K562 (cell line): ENCODE measurements around the gene MS4A18. TPM values are rescaled to one million over a fixed set of nuclear protein-coding genes. Genes with fewer than 3 reads are reported as not detected.

Source experiments
- ATAC-seq: fragments of 200-7000 bp; cut with Tn5 transposase; 3 replicates; pipeline ENCODE4 v1.9.1; 2020; ENCODE audit warnings: moderate library complexity
- BruUV-seq: library from RNA; stranded (reverse); fragments of 400-500 nt; replicated peaks from 2 replicates; lab custom pipeline; 2021; lab: Mats Ljungman, UMichigan
- CTCF ChIA-PET: fragments of 300-600 bp; formaldehyde crosslinking; extraction: SDS; loops from one replicate; lab custom pipeline; 2021; ENCODE audit warnings: low intra/inter-chr PET ratio; lab: Yijun Ruan, JAX
- POLR2A ChIA-PET: fragments of 300-600, 350-650 bp; sonication (Branson Sonifier 250); formaldehyde crosslinking; extraction: SDS; loops from one replicate; lab custom pipeline; 2021; ENCODE audit warnings: antibody characterized with exemption, inconsistent platforms; lab: Yijun Ruan, JAX
- DNase-seq, 4 experiments: peaks; one replicate each; pipeline versions ENCODE4 v3.0.0 to v3.0.0-alpha.2; 2011 to 2018; ENCODE audit warnings: low spot score in 3 of 4, mixed read lengths in 3 of 4; ENCODE audit errors: extremely low read depth in 1 of 4
- FAIRE-seq: peaks from 2 replicates; lab custom pipeline; 2011; peaks lifted over from hg19 to GRCh38; lab: Jason Lieb, UNC
- H2AFZ ChIP-seq: 2 replicates; pipeline ENCODE4 v1.6.0; 2011; ENCODE audit warnings: low read depth, low read length, control low read depth, inconsistent platforms
- H3K27ac ChIP-seq: fragments of 200-600 bp; 3 replicates; pipeline ENCODE4 v1.8.0; 2011; ENCODE audit warnings: low read depth, mild to moderate bottlenecking, control low read depth, inconsistent platforms, low read length, moderate library complexity, mixed read lengths; ENCODE audit errors: extremely low read depth
- H3K27me3 ChIP-seq, 2 experiments: fragments of 300-600 bp in 1 of 2; 2 replicates in 1 of 2; 3 replicates in 1 of 2; pipeline versions ENCODE4 v1.6.0 to v1.8.0; 2011; ENCODE audit warnings: inconsistent platforms in 2 of 2, low read length in 2 of 2, mild to moderate bottlenecking in 1 of 2, mixed read lengths in 1 of 2, moderate library complexity in 1 of 2; ENCODE audit not compliant: control insufficient read depth in 2 of 2, insufficient read depth in 2 of 2
- H3K36me3 ChIP-seq: fragments of 300-600 bp; 3 replicates; pipeline ENCODE4 v1.8.0; 2011; ENCODE audit warnings: mild to moderate bottlenecking, low read length, inconsistent platforms; ENCODE audit not compliant: control insufficient read depth, insufficient read depth
- H3K4me1 ChIP-seq, 2 experiments: fragments of 200-600 bp in 1 of 2; replicated peaks in 1 of 2; 2 replicates in 1 of 2; 3 replicates in 1 of 2; pipeline versions ENCODE4 v1.5.1 to v1.8.0; 2011; ENCODE audit warnings: inconsistent platforms in 2 of 2, low read length in 2 of 2, mild to moderate bottlenecking in 1 of 2, mixed read lengths in 1 of 2, moderate library complexity in 1 of 2; ENCODE audit not compliant: control insufficient read depth in 2 of 2, insufficient read depth in 2 of 2
- H3K4me2 ChIP-seq: 2 replicates; pipeline ENCODE4 v1.6.1; 2011; ENCODE audit warnings: low read length, control low read depth, inconsistent platforms, mixed read lengths; ENCODE audit not compliant: insufficient read depth
- H3K4me3 ChIP-seq: fragments of 200-600 bp; sonication (generic), shearing (Covaris generic); 2 replicates; pipeline ENCODE4 v1.5.1; 2016; ENCODE audit warnings: control low read depth, inconsistent platforms
- H3K79me2 ChIP-seq: fragments of 200-600 bp; 3 replicates; pipeline ENCODE4 v1.8.0; 2011; ENCODE audit warnings: low read length, inconsistent platforms; ENCODE audit not compliant: control insufficient read depth, insufficient read depth
- H3K9ac ChIP-seq, 2 experiments: 2 replicates each; pipeline versions ENCODE4 v1.6.0 to v1.6.1; 2011; ENCODE audit warnings: low read depth in 2 of 2, low read length in 2 of 2, control low read depth in 1 of 2, inconsistent platforms in 1 of 2, mild to moderate bottlenecking in 1 of 2, mixed read lengths in 1 of 2; ENCODE audit not compliant: insufficient read depth in 1 of 2
- H3K9me1 ChIP-seq: one replicate; pipeline ENCODE4 v1.6.0; 2011; ENCODE audit warnings: inconsistent platforms, mild to moderate bottlenecking, low read length, moderate library complexity; ENCODE audit not compliant: control insufficient read depth, insufficient read depth
- H3K9me3 ChIP-seq: replicated peaks from 2 replicates; pipeline ENCODE4 v1.5.1; 2011; ENCODE audit warnings: low read depth, low read length, inconsistent platforms; ENCODE audit not compliant: control insufficient read depth, insufficient read depth
- H4K20me1 ChIP-seq: replicated peaks from 2 replicates; pipeline ENCODE4 v1.6.1; 2011; ENCODE audit warnings: low read length, inconsistent platforms, mixed read lengths; ENCODE audit not compliant: control insufficient read depth, insufficient read depth
- GTF3C2 ChIP-seq: IDR thresholded peaks from 3 replicates; pipeline ENCODE4 v1.6.1; 2011; ENCODE audit warnings: borderline replicate concordance, mild to moderate bottlenecking, moderate library complexity; ENCODE audit not compliant: insufficient read length; ENCODE audit errors: extremely low read depth
- MBD2 ChIP-seq: sonication (generic); IDR thresholded peaks from 2 replicates; pipeline ENCODE4 v1.6.1; 2016; ENCODE audit warnings: low read depth, borderline replicate concordance
- NELFE ChIP-seq: IDR thresholded peaks from 2 replicates; pipeline ENCODE4 v1.6.1; 2011; ENCODE audit warnings: mild to moderate bottlenecking; ENCODE audit not compliant: insufficient read depth, insufficient read length
- PTRF ChIP-seq: fragments of 450-650 bp; IDR thresholded peaks from 2 replicates; pipeline ENCODE4 v1.6.1; 2016; ENCODE audit warnings: mild to moderate bottlenecking, missing genetic modification characterization, missing compliant biosample characterization
- SNIP1 ChIP-seq: fragments of 450-650 bp; IDR thresholded peaks from 2 replicates; pipeline ENCODE4 v1.7.1; 2017; ENCODE audit warnings: low read depth, mild to moderate bottlenecking
- WGBS: fragments of 100-300 bp; shearing (Covaris generic); methylation state at CpG from one replicate; pipeline ENCODE4 v1.1.6; 2016; ENCODE audit warnings: low coverage, mixed read lengths; ENCODE audit not compliant: insufficient coverage; ENCODE audit errors: missing lambda C conversion rate; 5-methylcytosine and 5-hydroxymethylcytosine counted together
- in situ Hi-C: fragments of 300-500 bp; cut with MboI; formaldehyde crosslinking; loops from 4 replicates; pipeline ENCODE4 v1.15.0; 2018; ENCODE audit warnings: inconsistent platforms, mixed read lengths
- intact Hi-C: fragments of 100-400 bp; cut with micrococcal nuclease; formaldehyde crosslinking; loops from 2 replicates; pipeline ENCODE4 v1.14.2; 2022
- polyA plus RNA-seq, 8 experiments: library from polyadenylated mRNA; depleted of rRNA in 4 of 8; stranded (reverse) in 5 of 8; unstranded in 3 of 8; fragments of >200 nt; fragmentation: Nextera tagmentation in 2 of 8; fragmentation: Illumina TruSeq in 1 of 8; extraction: Ambion mirVana in 2 of 8; extraction: Trizol in 1 of 8; gene quantifications; 2 replicates each; pipeline versions ENCODE4 v1.2.1 to v1.2.3, GENCODE V29; 2011 to 2014; ENCODE audit warnings: inconsistent platforms in 1 of 8, missing spikeins in 1 of 8
- total RNA-seq, 7 experiments: library from RNA; depleted of rRNA in 6 of 7; stranded (reverse); fragments of >200 nt in 6 of 7; fragmentation: Illumina TruSeq in 2 of 7; extraction: Trizol in 2 of 7; gene quantifications; 2 replicates each; pipeline versions ENCODE4 v1.2.1 to v1.2.3, GENCODE V29; 2011 to 2021; ENCODE audit warnings: low replicate concordance in 1 of 7

The MS4A18 gene
- total and polyA plus RNA-seq, 9 of the 15 experiments (the other 6 are each of a cell fraction or from before 2014, with no cell fraction given): not detected

DNA sequence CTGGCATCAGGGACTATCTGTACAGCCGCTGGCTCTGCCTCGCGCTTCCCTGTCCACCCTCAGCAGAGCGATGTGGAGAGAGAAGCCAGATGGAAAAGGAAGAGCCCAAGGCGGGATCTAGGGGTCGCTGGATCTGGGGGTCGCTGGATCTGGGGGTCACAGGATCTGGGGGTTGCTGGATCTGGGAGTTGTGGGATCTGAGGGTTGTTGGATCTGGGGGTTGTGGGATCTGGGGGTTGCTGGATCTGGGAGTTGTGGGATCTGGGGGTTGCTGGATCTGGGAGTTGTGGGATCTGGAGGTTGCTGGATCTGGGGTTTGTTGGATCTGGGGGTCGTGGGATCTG lies 58.6 kb downstream of the MS4A18 start:
- DNase-seq (no peak), FAIRE-seq (no peak), ATAC-seq (no peak)
- no peaks in the 10 kb centered on the region for H3K9me1 ChIP-seq
- no peak overlapping the region for H2AFZ ChIP-seq
- no peak overlapping the region for H3K27ac ChIP-seq
- H4K20me1 ChIP-seq: no peaks in the 10 kb centered on the region
- no peaks in the 10 kb centered on the region for H3K79me2 ChIP-seq
- in situ Hi-C loops (no loop called here), intact Hi-C loops (no loop called here)
- no peak overlapping the region for H3K9ac ChIP-seq
- ChIA-PET CTCF (interaction anchor here (0.7 kb wide), 1 partner anchor 309 kb away, joined by 4 read pairs; no protein-coding TSS in a partner anchor), POLR2A (interaction anchor here (1.3 kb wide), 1 partner anchor 11 kb away, joined by 4 read pairs; no protein-coding TSS in a partner anchor)
- H3K4me2 ChIP-seq: no peak overlapping the region
- peaks cover 0 to 14% of the 10 kb centered on the region in 2 experiments; a peak in 2 of 5 replicates for H3K27me3 ChIP-seq
- WGBS: 17% methylated on average over 7 of the region's 8 CpGs
- H3K4me1 ChIP-seq: peaks cover 2% of the 10 kb centered on the region in 2 experiments; a peak in 2 of 5 replicates
- H3K9me3 ChIP-seq: no peaks in the 10 kb centered on the region
- TF ChIP-seq SNIP1: no peak
- no peak for TF ChIP-seq MBD2
- no peak for TF ChIP-seq PTRF
- TF ChIP-seq GTF3C2: no peak
- no peak for TF ChIP-seq NELFE
- H3K36me3 ChIP-seq: no peaks in the 10 kb centered on the region
- H3K4me3 ChIP-seq: no peak overlapping the region
- BruUV-seq: no TSS peak
